ENCODE data around the gene SMC4.

SMC4 gene

GRCh38 chr3:160480931-160481330 is 81.5 kb downstream of the SMC4 start:
- DNase-seq: no peak

DNA sequence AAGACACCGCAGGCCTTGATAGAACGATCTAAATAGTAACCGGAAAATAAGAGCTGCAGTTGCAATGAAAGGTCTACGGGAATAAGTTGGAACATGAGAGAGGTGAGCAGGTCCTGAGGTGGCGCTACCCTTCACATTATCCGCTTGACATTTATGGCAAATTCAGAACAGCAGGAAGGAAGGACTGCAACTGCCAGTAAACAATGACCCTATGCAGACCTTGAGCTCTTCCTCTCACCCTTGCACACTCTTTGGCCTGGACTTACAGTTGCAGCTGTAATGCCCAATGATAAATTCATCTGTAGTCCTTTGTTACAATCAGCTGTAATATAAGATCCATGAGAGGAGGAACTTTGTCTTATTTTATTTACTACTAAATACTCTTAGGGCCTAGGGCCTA is 82.4 kb downstream of the SMC4 start:
- DNase-seq: no peak

- DNase-seq: no peak
Measured at GRCh38 chr3:160482796-160483195, 83.3 kb downstream of the SMC4 start.

Data from NCI-H2227 treated with DMSO at 0.1 percent for 48 hours (cell line).